ENCODE results near the gene CETN1. TPM values are rescaled to one million over a fixed set of nuclear protein-coding genes. Genes with fewer than 3 reads are reported as not detected.

CETN1 gene
- total RNA-seq, 1 donor from 2014 or later = not detected

- Histone ChIP-seq H3K36me3 (no peaks in the 10 kb centered on the region), H3K4me1 (no peaks in the 10 kb centered on the region), H3K27ac (no peak overlapping the region), H3K9me3 (no peaks in the 10 kb centered on the region), H3K4me3 (no peak overlapping the region), H3K27me3 (no peaks in the 10 kb centered on the region)
- no peak for ATAC-seq
- no peak for DNase-seq
- intact Hi-C loops (cut with DNase I) = no loop called here
- TF ChIP-seq, protein P1, sequence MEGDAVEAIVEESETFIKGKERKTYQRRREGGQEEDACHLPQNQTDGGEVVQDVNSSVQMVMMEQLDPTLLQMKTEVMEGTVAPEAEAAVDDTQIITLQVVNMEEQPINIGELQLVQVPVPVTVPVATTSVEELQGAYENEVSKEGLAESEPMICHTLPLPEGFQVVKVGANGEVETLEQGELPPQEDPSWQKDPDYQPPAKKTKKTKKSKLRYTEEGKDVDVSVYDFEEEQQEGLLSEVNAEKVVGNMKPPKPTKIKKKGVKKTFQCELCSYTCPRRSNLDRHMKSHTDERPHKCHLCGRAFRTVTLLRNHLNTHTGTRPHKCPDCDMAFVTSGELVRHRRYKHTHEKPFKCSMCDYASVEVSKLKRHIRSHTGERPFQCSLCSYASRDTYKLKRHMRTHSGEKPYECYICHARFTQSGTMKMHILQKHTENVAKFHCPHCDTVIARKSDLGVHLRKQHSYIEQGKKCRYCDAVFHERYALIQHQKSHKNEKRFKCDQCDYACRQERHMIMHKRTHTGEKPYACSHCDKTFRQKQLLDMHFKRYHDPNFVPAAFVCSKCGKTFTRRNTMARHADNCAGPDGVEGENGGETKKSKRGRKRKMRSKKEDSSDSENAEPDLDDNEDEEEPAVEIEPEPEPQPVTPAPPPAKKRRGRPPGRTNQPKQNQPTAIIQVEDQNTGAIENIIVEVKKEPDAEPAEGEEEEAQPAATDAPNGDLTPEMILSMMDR (IDR thresholded peaks at IDR 0.05) = no peak
These were observed 13.1 kb upstream of the CETN1 start for GRCh38 chr18:567122-567521.

GRCh38 chr18:568731-569130 is 11.4 kb upstream of the CETN1 start:
- DNase-seq = no peak
- Histone ChIP-seq H3K27me3 (no peaks in the 10 kb centered on the region), H3K4me1 (no peaks in the 10 kb centered on the region), H3K9me3 (no peaks in the 10 kb centered on the region), H3K36me3 (no peaks in the 10 kb centered on the region), H3K4me3 (no peak overlapping the region), H3K27ac (no peak overlapping the region)
- no peak for ATAC-seq
- intact Hi-C loops (cut with DNase I) = no loop called here
- TF ChIP-seq, protein P1 (IDR thresholded peaks at IDR 0.05) = no peak

DNA sequence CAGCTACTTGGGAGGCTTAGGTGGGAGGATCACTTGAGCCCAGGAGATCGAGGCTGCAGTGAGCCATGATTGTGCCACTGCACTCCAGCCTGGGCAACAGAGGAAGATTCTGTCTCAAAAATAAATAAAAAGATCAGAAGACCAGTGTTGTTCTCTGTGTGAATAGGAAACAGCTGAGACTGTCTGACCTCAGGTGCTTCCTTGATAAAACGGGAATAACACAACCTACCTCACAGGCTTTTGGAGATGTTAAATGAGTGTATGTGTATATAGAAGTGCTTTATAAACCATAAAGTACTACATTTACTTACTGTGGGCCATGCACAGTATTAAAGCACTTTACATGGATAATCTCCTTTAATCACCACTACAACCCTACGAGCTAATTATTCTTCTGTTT is 9.9 kb upstream of the CETN1 start:
- Histone ChIP-seq H3K4me3 (no peak overlapping the region), H3K36me3 (no peaks in the 10 kb centered on the region), H3K27ac (no peak overlapping the region), H3K4me1 (no peaks in the 10 kb centered on the region), H3K27me3 (no peaks in the 10 kb centered on the region), H3K9me3 (no peaks in the 10 kb centered on the region)
- TF ChIP-seq, protein P1 (IDR thresholded peaks at IDR 0.05) = no peak
- intact Hi-C loops (cut with DNase I) = no loop called here
- ATAC-seq (no peak), DNase-seq (no peak)

DNA sequence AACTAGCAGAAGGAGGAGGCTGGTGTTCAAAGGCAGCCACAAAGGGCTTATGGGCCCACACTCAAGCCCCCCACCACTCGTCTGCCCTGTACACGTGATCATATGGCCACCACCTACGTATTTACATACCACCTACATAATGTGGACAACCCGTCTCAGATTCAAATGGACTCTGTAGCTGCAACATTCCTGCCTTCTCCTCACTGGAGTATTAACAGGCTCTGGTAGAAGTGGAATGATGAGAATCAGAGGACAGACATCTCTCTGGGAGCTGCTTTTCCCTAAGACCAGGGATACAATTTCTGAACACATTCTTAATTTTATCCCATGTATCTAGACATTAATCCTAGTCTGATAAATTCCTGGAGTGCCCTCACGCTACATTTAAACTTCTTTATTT is 9.5 kb upstream of the CETN1 start:
- intact Hi-C loops (cut with DNase I) = no loop called here
- DNase-seq = no peak
- H3K4me1 ChIP-seq = no peaks in the 10 kb centered on the region
- TF ChIP-seq, protein P1 (IDR thresholded peaks at IDR 0.05) = no peak
- no peaks in the 10 kb centered on the region for H3K9me3 ChIP-seq
- no peak overlapping the region for H3K4me3 ChIP-seq
- H3K27ac ChIP-seq = no peak overlapping the region
- ATAC-seq = no peak
- no peaks in the 10 kb centered on the region for H3K36me3 ChIP-seq
- H3K27me3 ChIP-seq = no peaks in the 10 kb centered on the region

- ATAC-seq (no peak), DNase-seq (no peak)
- H3K4me3 ChIP-seq = no peak overlapping the region
- H3K27ac ChIP-seq = no peak overlapping the region
- H3K36me3 ChIP-seq = no peaks in the 10 kb centered on the region
- TF ChIP-seq, protein P1 (IDR thresholded peaks at IDR 0.05) = no peak
- intact Hi-C loops (cut with DNase I) = no loop called here
- H3K9me3 ChIP-seq = no peaks in the 10 kb centered on the region
- no peaks in the 10 kb centered on the region for H3K27me3 ChIP-seq
- no peaks in the 10 kb centered on the region for H3K4me1 ChIP-seq
These were observed 7.9 kb upstream of the CETN1 start for GRCh38 chr18:572091-572830.
